Measurements from ENCODE around the gene EDDM13. TPM values are rescaled to one million over a fixed set of nuclear protein-coding genes. Genes with fewer than 3 reads are reported as not detected.

Gene EDDM13
- total and polyA plus RNA-seq, 2 of the 8 experiments (the other 6 are each of a cell fraction or from before 2014, with no cell fraction given), result not detected

- Histone ChIP-seq H3K27me3 (replicated peaks in 1 of 4; ENCODE audit: control insufficient read depth in 3 of 4, extremely low read depth in 1 of 4, insufficient read depth in 3 of 4, low read length in 3 of 4) (no peaks in the 10 kb centered on the region; a peak in 1 of 7 replicates), H4K91ac (replicated peaks; ENCODE audit: insufficient read length, low read length) (no peak overlapping the region), H3K79me1 (ENCODE audit: low read depth, low read length) (no peaks in the 10 kb centered on the region), H3K18ac (ENCODE audit: extremely low read depth, low read length) (no peak overlapping the region), H3K27ac (ENCODE audit: low read depth, low read length) (no peak overlapping the region), H3K79me2 (ENCODE audit: control insufficient read depth in 1 of 2, insufficient read depth in 2 of 2, low read length in 2 of 2) (no peaks in the 10 kb centered on the region), H3K4ac (replicated peaks; ENCODE audit: insufficient read length, low read depth, low read length) (no peak overlapping the region), H3K14ac (ENCODE audit: insufficient read length) (no peak overlapping the region), H2BK120ac (replicated peaks; ENCODE audit: low read depth, low read length) (no peak overlapping the region), H3K23me2 (ENCODE audit: low read depth, low read length) (no peaks in the 10 kb centered on the region), H2AK5ac (ENCODE audit: low read depth, low read length) (no peak overlapping the region), H4K8ac (ENCODE audit: extremely low read depth, insufficient read depth, low read length) (no peak overlapping the region), H2BK15ac (ENCODE audit: low read length) (no peak overlapping the region), H3K4me1 (replicated peaks in 1 of 4; ENCODE audit: control insufficient read depth in 3 of 4, insufficient read depth in 4 of 4, low read length in 3 of 4) (no peaks in the 10 kb centered on the region), H3K4me3 (ENCODE audit: extremely low read depth in 1 of 4, insufficient read depth in 2 of 4, low read depth in 3 of 4, low read length in 4 of 4) (no peak overlapping the region), H3K9me3 (ENCODE audit: insufficient read depth in 2 of 2, low read depth in 1 of 2, low read length in 1 of 2) (peaks cover 0 to 4% of the 10 kb centered on the region in 2 experiments; a peak in 3 of 4 replicates), H4K5ac (ENCODE audit: insufficient read length, low read depth, low read length) (no peak overlapping the region), H2BK20ac (ENCODE audit: low read length) (no peak overlapping the region), H2AFZ (ENCODE audit: low read length) (no peak overlapping the region), H3K9ac (replicated peaks in 1 of 4; ENCODE audit: extremely low read depth in 1 of 4, low read depth in 3 of 4, low read length in 3 of 4) (no peak overlapping the region), H3K36me3 (ENCODE audit: control insufficient read depth in 2 of 4, insufficient read depth in 4 of 4, low read length in 3 of 4) (no peaks in the 10 kb centered on the region), H2BK12ac (ENCODE audit: low read depth, low read length) (no peak overlapping the region), H2BK5ac (ENCODE audit: low read depth, low read length) (no peak overlapping the region), H3K23ac (ENCODE audit: insufficient read length) (no peak overlapping the region), H3K56ac (replicated peaks; ENCODE audit: insufficient read length, low read depth, low read length) (no peak overlapping the region), H3K4me2 (ENCODE audit: insufficient read depth in 1 of 2, low read depth in 2 of 2, low read length in 2 of 2) (no peak overlapping the region), H4K20me1 (replicated peaks in 1 of 2; ENCODE audit: control insufficient read depth in 1 of 2, insufficient read depth in 2 of 2, low read length in 2 of 2) (no peaks in the 10 kb centered on the region)
- 80% methylated on average over 8 of the region's 8 CpGs; no CpG with 5 or more reads in 1 of the 2 experiments for WGBS, 2 experiments (ENCODE audit: extremely low coverage in 1 of 2, insufficient coverage in 1 of 2, insufficient read length in 1 of 2, insufficient replicate concordance in 2 of 2, low coverage in 1 of 2, low lambda C conversion rate in 2 of 2, missing lambda C conversion rate in 1 of 2)
- FAIRE-seq, result no peak
- ChIA-PET POLR2A (ENCODE audit: partially characterized antibody) (interaction anchor here (1.0 kb wide), 1 partner anchor 12 kb away, joined by 3 read pairs; no protein-coding TSS in a partner anchor), CTCF (ENCODE audit: partially characterized antibody) (interaction anchor here (1.2 to 1.6 kb wide), 3 partner anchors 12 to 68 kb away, joined by 3 to 6 read pairs (median 5); no protein-coding TSS in a partner anchor)
- no peak for DNase-seq (ENCODE audit: low read depth in 1 of 2, low spot score in 2 of 2)
- no peak for TF ChIP-seq E2F6 (IDR thresholded peaks at IDR 0.05)
- no peak for TF ChIP-seq EZH2 (IDR thresholded peaks at IDR 0.05; ENCODE audit: low read depth, low read length, severe bottlenecking)
- TF ChIP-seq BRCA1 (IDR thresholded peaks at IDR 0.05; ENCODE audit: low read depth, low read length), result no peak
- TF ChIP-seq NANOG (IDR thresholded peaks at IDR 0.05; ENCODE audit: insufficient read depth, low read depth, low read length, poor library complexity, severe bottlenecking), result no peak
Observed at GRCh38 chr19:56321254-56321988, 48.9 kb downstream of the EDDM13 start.
